Measurements from ENCODE around the gene PTPRU.

GRCh38 chr1:29304025-29304684 is 67.8 kb downstream of the PTPRU start:
- no peak for TF ChIP-seq CTCF (IDR thresholded peaks at IDR 0.05; ENCODE audit: low read length)
- no peak for TF ChIP-seq EZH2 (optimal IDR thresholded peaks at IDR 0.05; ENCODE audit: low read depth, low read length)
- TF ChIP-seq EZH2phosphoT487 (IDR thresholded peaks at IDR 0.05; ENCODE audit: low read length), result no peak
